Neuronal stem cell (in vitro differentiated cells): ENCODE results near the gene CPXM2.
A peak's percentile ranks its signal among the peaks of the same experiment; 100 is the strongest.

Source experiments
- DNase-seq: peaks from one replicate; pipeline ENCODE4 v3.0.0-alpha.2; 2013; ENCODE audit warnings: low spot score
- H2AFZ ChIP-seq: one replicate; pipeline ENCODE4 v1.6.1; 2013; ENCODE audit warnings: mild to moderate bottlenecking, low read length, inconsistent platforms
- H2AK5ac ChIP-seq: 2 replicates; pipeline ENCODE4 v1.6.1; 2013; ENCODE audit warnings: low read depth, mild to moderate bottlenecking, inconsistent platforms, low read length, moderate library complexity, mixed read lengths
- H2BK120ac ChIP-seq: 2 replicates; pipeline ENCODE4 v1.6.1; 2013; ENCODE audit warnings: low read depth, mild to moderate bottlenecking, inconsistent platforms, low read length, moderate library complexity, mixed read lengths
- H2BK12ac ChIP-seq: one replicate; pipeline ENCODE4 v1.6.1; 2013; ENCODE audit warnings: low read length, inconsistent platforms
- H2BK15ac ChIP-seq: 2 replicates; pipeline ENCODE4 v1.6.1; 2013; ENCODE audit warnings: mild to moderate bottlenecking, low read length, inconsistent platforms, mixed read lengths
- H2BK5ac ChIP-seq: one replicate; pipeline ENCODE4 v1.6.1; 2013; ENCODE audit warnings: inconsistent platforms, mild to moderate bottlenecking, low read length, moderate library complexity
- H3K14ac ChIP-seq: one replicate; pipeline ENCODE4 v1.6.1; 2013; ENCODE audit warnings: low read length, inconsistent platforms
- H3K18ac ChIP-seq: 2 replicates; pipeline ENCODE4 v1.6.1; 2013; ENCODE audit warnings: low read length, inconsistent platforms
- H3K23ac ChIP-seq: 2 replicates; pipeline ENCODE4 v1.6.1; 2013; ENCODE audit warnings: low read depth, mild to moderate bottlenecking, mixed read lengths, low read length, inconsistent platforms; ENCODE audit not compliant: poor library complexity
- H3K27ac ChIP-seq: replicated peaks from 3 replicates; pipeline ENCODE4 v1.5.1; 2013; ENCODE audit warnings: low read length, inconsistent platforms
- H3K27me3 ChIP-seq, 3 experiments: 2 replicates each; pipeline ENCODE4 v1.6.1; 2013; ENCODE audit warnings: low read length in 3 of 3, mild to moderate bottlenecking in 2 of 3, inconsistent platforms in 1 of 3, low read depth in 1 of 3, mixed read lengths in 1 of 3, moderate library complexity in 1 of 3; ENCODE audit not compliant: control insufficient read depth in 3 of 3, insufficient read depth in 3 of 3
- H3K36me3 ChIP-seq, 2 donors: replicated peaks in 1 of 2; 2 replicates each; pipeline ENCODE4 v1.6.1; 2013; ENCODE audit warnings: low read length in 2 of 2; ENCODE audit not compliant: control insufficient read depth in 2 of 2, insufficient read depth in 2 of 2
- H3K4ac ChIP-seq: 2 replicates; pipeline ENCODE4 v1.6.1; 2013; ENCODE audit warnings: inconsistent platforms, mild to moderate bottlenecking, low read length, moderate library complexity
- H3K4me1 ChIP-seq, 2 donors: 1 replicate in 1 of 2; 2 replicates in 1 of 2; pipeline ENCODE4 v1.6.1; 2013; ENCODE audit warnings: low read length in 2 of 2, low read depth in 1 of 2; ENCODE audit not compliant: control insufficient read depth in 2 of 2, insufficient read depth in 1 of 2
- H3K4me2 ChIP-seq: one replicate; pipeline ENCODE4 v1.6.1; 2013; ENCODE audit warnings: mild to moderate bottlenecking, low read length, inconsistent platforms; ENCODE audit not compliant: insufficient read depth, poor library complexity, severe bottlenecking
- H3K4me3 ChIP-seq, 2 donors: 2 replicates each; pipeline ENCODE4 v1.5.1; 2013; ENCODE audit warnings: low read length in 2 of 2, mild to moderate bottlenecking in 2 of 2, inconsistent platforms in 1 of 2, moderate library complexity in 1 of 2
- H3K79me1 ChIP-seq: one replicate; pipeline ENCODE4 v1.6.1; 2013; ENCODE audit warnings: low read depth, mild to moderate bottlenecking, inconsistent platforms, low read length, moderate library complexity
- H3K9ac ChIP-seq: one replicate; pipeline ENCODE4 v1.6.1; 2013; ENCODE audit warnings: mild to moderate bottlenecking, low read depth, low read length, inconsistent platforms; ENCODE audit not compliant: poor library complexity
- H3K9me3 ChIP-seq, 2 donors: replicated peaks in 1 of 2; 2 replicates each; pipeline versions ENCODE3 to v1.6.1; 2013; ENCODE audit warnings: low read length in 2 of 2, mild to moderate bottlenecking in 2 of 2, inconsistent platforms in 1 of 2, low read depth in 1 of 2, mixed read lengths in 1 of 2, moderate library complexity in 1 of 2; ENCODE audit not compliant: control insufficient read depth in 2 of 2, insufficient read depth in 1 of 2
- H4K8ac ChIP-seq: one replicate; pipeline ENCODE4 v1.6.1; 2013; ENCODE audit warnings: low read depth, mild to moderate bottlenecking, inconsistent platforms, low read length, moderate library complexity
- H4K91ac ChIP-seq: one replicate; pipeline ENCODE4 v1.6.1; 2013; ENCODE audit warnings: low read length, low read depth, mild to moderate bottlenecking, inconsistent platforms; ENCODE audit not compliant: poor library complexity
- WGBS, 2 donors: extraction: QIAGEN DNeasy Blood & Tissue Kit; methylation state at CpG; one replicate each; pipeline ENCODE4 v1.1.7; 2013; ENCODE audit warnings: missing lambda C conversion rate in 2 of 2, mixed read lengths in 1 of 2; ENCODE audit not compliant: insufficient read length in 2 of 2, insufficient replicate concordance in 1 of 2; ENCODE audit errors: extremely low coverage in 2 of 2; 5-methylcytosine and 5-hydroxymethylcytosine counted together

Gene CPXM2

GRCh38 chr10:123863183-123863575, 28.4 kb downstream of the CPXM2 start:
- WGBS, 2 donors: no CpG with 5 or more reads among the region's 8 CpGs
- Histone ChIP-seq H3K27me3 (peaks cover 0 to 2% (median 0%) of the 10 kb centered on the region in 3 experiments), H3K4me1 (peaks cover 0 to 4% of the 10 kb centered on the region in 2 donors)

GRCh38 chr10:123862421-123863182, 29.0 kb downstream of the CPXM2 start:
- H2BK5ac ChIP-seq: no peak overlapping the region
- no peak overlapping the region for H3K27ac ChIP-seq
- no peak overlapping the region for H2AK5ac ChIP-seq
- H3K18ac ChIP-seq: no peak overlapping the region
- H3K27me3 ChIP-seq: peaks cover 0 to 2% (median 0%) of the 10 kb centered on the region in 3 experiments
- H3K4me3 ChIP-seq: no peak overlapping the region
- no peak overlapping the region for H4K91ac ChIP-seq
- no peak overlapping the region for H3K23ac ChIP-seq
- no peak overlapping the region for H3K4ac ChIP-seq
- no peak overlapping the region for H2AFZ ChIP-seq
- no peak overlapping the region for H2BK15ac ChIP-seq
- DNase-seq: no peak
- no CpG with 5 or more reads among the region's 9 CpGs for WGBS, 2 donors
- no peaks in the 10 kb centered on the region for H3K36me3 ChIP-seq
- no peaks in the 10 kb centered on the region for H3K79me1 ChIP-seq
- H2BK120ac ChIP-seq: no peak overlapping the region
- H3K9ac ChIP-seq: no peak overlapping the region
- no peak overlapping the region for H3K4me2 ChIP-seq
- no peaks in the 10 kb centered on the region for H3K9me3 ChIP-seq
- H4K8ac ChIP-seq: no peak overlapping the region
- peaks cover 0 to 4% of the 10 kb centered on the region in 2 donors for H3K4me1 ChIP-seq
- no peak overlapping the region for H2BK12ac ChIP-seq
- H3K14ac ChIP-seq: no peak overlapping the region

More at GRCh38 chr10:123863183-123863575, 28.4 kb downstream of the CPXM2 start:
- Histone ChIP-seq H4K8ac (no peak overlapping the region), H3K18ac (peak overlapping the region; percentile 5), H2BK120ac (no peak overlapping the region), H3K4me3 (no peak overlapping the region), H3K9me3 (no peaks in the 10 kb centered on the region), H3K14ac (no peak overlapping the region), H4K91ac (no peak overlapping the region), H2BK12ac (no peak overlapping the region), H3K27ac (no peak overlapping the region), H2BK5ac (no peak overlapping the region), H3K79me1 (no peaks in the 10 kb centered on the region), H3K9ac (no peak overlapping the region), H2BK15ac (no peak overlapping the region), H3K4ac (no peak overlapping the region), H2AFZ (no peak overlapping the region), H3K23ac (no peak overlapping the region), H3K4me2 (no peak overlapping the region), H2AK5ac (no peak overlapping the region), H3K36me3 (no peaks in the 10 kb centered on the region)
- no peak for DNase-seq

- H2BK120ac ChIP-seq: no peak overlapping the region
- no peak overlapping the region for H3K23ac ChIP-seq
- H3K9me3 ChIP-seq: no peaks in the 10 kb centered on the region
- no peaks in the 10 kb centered on the region for H3K36me3 ChIP-seq
- no peak overlapping the region for H2BK5ac ChIP-seq
- no peak overlapping the region for H3K14ac ChIP-seq
- no peak overlapping the region for H3K4me2 ChIP-seq
- peaks cover 0 to 4% of the 10 kb centered on the region in 2 donors for H3K4me1 ChIP-seq
- DNase-seq: no peak
- no peak overlapping the region for H4K91ac ChIP-seq
- no peak overlapping the region for H2BK15ac ChIP-seq
- H2BK12ac ChIP-seq: no peak overlapping the region
- no peak overlapping the region for H3K4ac ChIP-seq
- no peak overlapping the region for H2AFZ ChIP-seq
- no peak overlapping the region for H2AK5ac ChIP-seq
- no peak overlapping the region for H3K18ac ChIP-seq
- H4K8ac ChIP-seq: no peak overlapping the region
- H3K4me3 ChIP-seq: no peak overlapping the region
- no peak overlapping the region for H3K9ac ChIP-seq
- no peaks in the 10 kb centered on the region for H3K79me1 ChIP-seq
- H3K27me3 ChIP-seq: peaks cover 0 to 2% (median 0%) of the 10 kb centered on the region in 3 experiments
- no peak overlapping the region for H3K27ac ChIP-seq
- WGBS, 2 donors: no CpG with 5 or more reads among the region's 7 CpGs
Observed at GRCh38 chr10:123860856-123861255, 30.8 kb downstream of the CPXM2 start.

GRCh38 chr10:123860209-123860608, 31.4 kb downstream of the CPXM2 start:
- Histone ChIP-seq H2BK15ac (no peak overlapping the region), H4K91ac (no peak overlapping the region), H4K8ac (no peak overlapping the region), H2BK12ac (no peak overlapping the region), H2AK5ac (no peak overlapping the region), H3K9me3 (no peaks in the 10 kb centered on the region), H3K4me3 (no peak overlapping the region), H3K18ac (no peak overlapping the region), H3K4me1 (peaks cover 0 to 4% of the 10 kb centered on the region in 2 donors), H2BK5ac (no peak overlapping the region), H3K4me2 (no peak overlapping the region), H3K4ac (no peak overlapping the region), H3K79me1 (no peaks in the 10 kb centered on the region), H3K27ac (no peak overlapping the region), H3K23ac (no peak overlapping the region), H3K9ac (no peak overlapping the region), H2BK120ac (no peak overlapping the region), H3K14ac (no peak overlapping the region), H2AFZ (no peak overlapping the region), H3K27me3 (peaks cover 0 to 5% (median 0%) of the 10 kb centered on the region in 3 experiments), H3K36me3 (no peaks in the 10 kb centered on the region)
- WGBS, 2 donors: no CpG with 5 or more reads among the region's 5 CpGs
- no peak for DNase-seq
